SH-SY5Y (cell line): Measurements from ENCODE around the gene VPS13D.

Experiments used
- GATA2 ChIP-seq: IDR thresholded peaks from 2 replicates; pipeline ENCODE4 v1.6.1; 2011; ENCODE audit warnings: mild to moderate bottlenecking, low read depth, low read length
- GATA3 ChIP-seq: IDR thresholded peaks from 2 replicates; pipeline ENCODE4 v1.6.1; 2011; ENCODE audit warnings: low read depth, mild to moderate bottlenecking, low read length, moderate library complexity

Gene VPS13D

GRCh38 chr1:12435639-12436344, 206.0 kb downstream of the VPS13D start:
- TF ChIP-seq GATA2: no peak
- TF ChIP-seq GATA3: no peak

GRCh38 chr1:12436345-12436658, 206.5 kb downstream of the VPS13D start:
- TF ChIP-seq GATA2: no peak

GRCh38 chr1:12436817-12437599, 207.2 kb downstream of the VPS13D start:
- no peak for TF ChIP-seq GATA3
- no peak for TF ChIP-seq GATA2

- TF ChIP-seq GATA3: no peak
- no peak for TF ChIP-seq GATA2
Measured at GRCh38 chr1:12437629-12438028, 207.8 kb downstream of the VPS13D start.

- TF ChIP-seq GATA2 (no peak), GATA3 (no peak)
Measured at GRCh38 chr1:12438349-12438924, 208.6 kb downstream of the VPS13D start.

- TF ChIP-seq GATA3: no peak
- TF ChIP-seq GATA2: no peak
Measured at GRCh38 chr1:12439073-12439472, 209.2 kb downstream of the VPS13D start.

- no peak for TF ChIP-seq GATA3
- TF ChIP-seq GATA2: no peak
Measured at GRCh38 chr1:12441414-12442105, 211.7 kb downstream of the VPS13D start.

GRCh38 chr1:12442217-12442616, 212.4 kb downstream of the VPS13D start:
- TF ChIP-seq GATA3 (no peak), GATA2 (no peak)

- TF ChIP-seq GATA3 (no peak), GATA2 (no peak)
Measured at GRCh38 chr1:12443151-12443550, 213.3 kb downstream of the VPS13D start.

- TF ChIP-seq GATA2 (no peak), GATA3 (no peak)
Measured at GRCh38 chr1:12444329-12444841, 214.6 kb downstream of the VPS13D start.

GRCh38 chr1:12445257-12445656, 215.4 kb downstream of the VPS13D start:
- TF ChIP-seq GATA3 (no peak), GATA2 (no peak)

GRCh38 chr1:12446593-12446992, 216.8 kb downstream of the VPS13D start:
- TF ChIP-seq GATA2: no peak
- TF ChIP-seq GATA3: no peak

- no peak for TF ChIP-seq GATA3
Measured at GRCh38 chr1:12447307-12447706, 217.5 kb downstream of the VPS13D start.

- TF ChIP-seq GATA2 (no peak), GATA3 (no peak)
Measured at GRCh38 chr1:12447849-12448312, 218.1 kb downstream of the VPS13D start.

- no peak for TF ChIP-seq GATA3
- TF ChIP-seq GATA2: no peak
Measured at GRCh38 chr1:12448746-12449177, 218.9 kb downstream of the VPS13D start.
